GM19328 (cell line): ENCODE measurements around the gene RASAL2.

Experiments used
- ATAC-seq: cut with Tn5 transposase; IDR thresholded peaks from one replicate; pipeline ENCODE4 v1.9.1; 2021; ENCODE audit warnings: mild to moderate bottlenecking, moderate library complexity; ENCODE audit not compliant: unreplicated experiment

The RASAL2 gene

GRCh38 chr1:178528953-178529335, 435.0 kb downstream of the RASAL2 start:
- ATAC-seq = no peak

- ATAC-seq = no peak
These were observed 435.6 kb downstream of the RASAL2 start for GRCh38 chr1:178529364-178530036.

DNA sequence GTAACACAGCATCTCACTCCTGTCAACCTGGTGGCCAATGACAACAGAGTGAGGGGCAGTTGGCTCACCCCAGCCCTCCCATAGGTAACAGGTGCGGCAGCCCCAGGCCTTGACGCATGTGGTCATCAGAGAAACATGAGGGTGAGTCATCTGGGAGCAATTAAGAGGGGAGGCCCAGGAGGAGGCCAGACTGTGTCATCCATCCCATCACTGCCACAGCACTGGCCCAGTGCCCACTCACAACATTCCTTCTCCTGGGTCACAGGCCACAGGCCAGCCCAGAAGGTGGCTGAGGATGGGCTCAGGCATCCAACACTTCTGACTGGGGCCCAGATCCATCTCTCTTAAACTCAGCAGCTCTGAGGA, 436.1 kb downstream of the RASAL2 start:
- no peak for ATAC-seq

GRCh38 chr1:178530502-178530901, 436.6 kb downstream of the RASAL2 start:
- no peak for ATAC-seq

DNA sequence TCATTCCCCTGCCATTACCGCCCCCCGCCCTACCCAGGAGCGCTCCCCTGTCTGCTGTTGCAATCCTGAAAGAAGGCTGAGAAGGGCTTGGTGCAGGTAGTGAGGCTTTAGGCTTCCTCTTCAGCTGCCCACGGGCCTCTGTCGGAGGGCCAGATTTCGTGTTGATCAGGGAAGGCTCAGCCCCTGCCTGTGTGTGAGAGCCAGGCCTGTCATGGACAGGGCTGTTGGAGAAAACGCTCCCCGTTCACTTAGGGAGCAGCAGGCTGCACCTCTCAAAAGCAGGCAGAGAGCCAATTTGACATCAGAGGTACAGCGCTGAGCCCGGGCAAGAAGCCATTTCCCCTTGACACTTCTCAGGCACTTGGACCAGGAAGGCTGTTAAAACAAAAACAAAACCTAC, 438.0 kb downstream of the RASAL2 start:
- peak; percentile 19 for ATAC-seq

- ATAC-seq = peak; percentile 80
These were observed 438.5 kb downstream of the RASAL2 start for GRCh38 chr1:178532392-178532791.

DNA sequence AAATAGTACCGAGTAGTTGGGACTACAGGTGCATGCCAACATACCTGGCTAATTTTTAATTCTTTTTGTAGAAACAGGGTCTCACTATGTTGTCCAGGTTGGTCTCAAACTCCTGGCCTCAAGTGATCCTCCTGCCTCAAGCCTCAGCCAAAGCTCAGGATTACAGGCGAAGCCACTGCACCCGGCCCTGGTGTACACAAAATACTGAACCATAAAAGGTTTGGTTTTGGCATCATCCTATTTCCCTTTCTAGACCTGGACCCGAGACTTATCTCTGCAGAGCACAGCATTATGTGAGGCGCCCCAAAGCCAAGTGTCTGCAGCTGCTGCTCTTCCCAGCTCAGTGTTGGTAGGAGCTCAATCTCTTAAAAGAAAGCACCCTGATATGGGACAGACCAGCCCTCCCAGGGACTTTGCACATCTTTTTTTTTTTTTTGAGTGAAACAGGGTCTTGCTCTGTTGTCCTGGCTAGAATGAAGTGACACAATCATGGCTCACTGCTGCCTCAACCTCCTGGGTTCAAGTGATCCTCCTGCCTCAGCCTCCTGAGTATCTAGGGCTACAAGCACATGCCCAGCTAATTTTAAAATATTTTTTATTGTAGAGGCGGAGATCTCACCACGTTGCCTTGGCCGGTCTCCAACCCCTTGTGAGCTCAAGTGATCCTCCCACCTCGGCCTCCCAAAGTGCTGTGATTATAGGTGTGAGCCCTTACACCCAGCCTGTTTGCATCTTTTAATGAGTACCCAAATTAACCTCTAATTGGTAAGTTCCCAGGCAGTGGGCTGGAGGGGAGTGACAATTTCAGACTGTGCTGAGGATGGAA, 439.4 kb downstream of the RASAL2 start:
- ATAC-seq = no peak
